ENCODE data around the gene USHBP1.

USHBP1 gene

GRCh38 chr19:17236811-17237543, 27.6 kb downstream of the USHBP1 start:
- FAIRE-seq = no peak

GRCh38 chr19:17235971-17236777, 28.4 kb downstream of the USHBP1 start:
- FAIRE-seq = no peak

- FAIRE-seq = no peak
These were observed 29.1 kb downstream of the USHBP1 start for GRCh38 chr19:17235300-17235970.

- no peak for FAIRE-seq
These were observed 29.6 kb downstream of the USHBP1 start for GRCh38 chr19:17234911-17235299.

GRCh38 chr19:17232258-17232657, 32.3 kb downstream of the USHBP1 start:
- FAIRE-seq = no peak

- FAIRE-seq = no peak
These were observed 34.7 kb downstream of the USHBP1 start for GRCh38 chr19:17229890-17230289.

GRCh38 chr19:17227798-17228367, 36.7 kb downstream of the USHBP1 start:
- no peak for FAIRE-seq

- peak; percentile 62 for FAIRE-seq
These were observed 38.3 kb downstream of the USHBP1 start, which contains the start of gene OCEL1 for GRCh38 chr19:17226002-17226933. Gene OCEL1 (plus strand): TSS chr19:17226226. CDS start chr19:17226248, 22 bp downstream.

GRCh38 chr19:17225053-17225452, 39.5 kb downstream of the USHBP1 start:
- no peak for FAIRE-seq

- no peak for FAIRE-seq
These were observed 44.3 kb downstream of the USHBP1 start for GRCh38 chr19:17220207-17220758.

- FAIRE-seq = no peak
These were observed 45.3 kb downstream of the USHBP1 start for GRCh38 chr19:17219286-17219685.

- no peak for FAIRE-seq
These were observed 48.4 kb downstream of the USHBP1 start for GRCh38 chr19:17216058-17216670.

- no peak for FAIRE-seq
These were observed 49.2 kb downstream of the USHBP1 start, which contains the start of gene USE1 for GRCh38 chr19:17215127-17215971. Gene USE1 (plus strand): TSS chr19:17215357. CDS start chr19:17215406, 49 bp downstream.

GRCh38 chr19:17214508-17215126, 49.9 kb downstream of the USHBP1 start:
- no peak for FAIRE-seq

GRCh38 chr19:17213334-17213733, 51.2 kb downstream of the USHBP1 start:
- no peak for FAIRE-seq

- FAIRE-seq = no peak
These were observed 52.7 kb downstream of the USHBP1 start for GRCh38 chr19:17211547-17212446.

- no peak for FAIRE-seq
These were observed 54.2 kb downstream of the USHBP1 start for GRCh38 chr19:17210296-17210695.
